ENCODE data around the gene LSM2.

DNA sequence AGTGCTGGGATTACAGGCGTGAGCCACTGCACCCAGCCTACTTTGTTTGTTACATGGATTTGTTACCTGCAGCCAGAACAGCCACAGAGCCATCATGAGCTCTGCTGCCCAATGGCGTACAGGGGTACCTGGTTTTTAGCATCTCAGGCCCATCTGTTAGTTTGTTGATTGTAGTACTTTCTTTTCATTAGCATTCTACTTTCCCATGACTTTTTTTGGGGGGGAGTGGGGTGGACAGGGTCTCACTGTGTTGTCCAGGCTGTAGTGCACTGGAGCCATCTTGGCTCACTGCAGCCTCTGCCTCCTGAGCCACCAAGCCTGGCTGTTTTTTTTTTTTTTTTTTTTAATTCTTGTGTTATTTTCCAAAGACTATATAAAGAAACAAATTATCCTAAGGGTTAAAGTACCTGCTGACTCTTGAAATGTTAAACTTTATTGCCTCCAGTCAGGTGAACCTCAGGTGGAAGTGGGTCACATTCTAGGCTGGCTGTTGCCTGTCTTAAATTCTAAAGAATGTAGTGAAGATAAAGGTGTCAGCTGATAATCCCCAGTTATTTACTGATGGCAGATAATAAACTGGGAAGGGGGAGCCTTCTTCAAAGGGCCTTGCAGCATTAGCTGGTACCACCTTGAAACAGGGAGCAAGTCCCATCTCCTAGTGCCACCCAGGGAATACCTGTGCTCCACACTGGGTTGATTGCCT is 40.7 kb upstream of the LSM2 start:
- TF ChIP-seq, protein P1, sequence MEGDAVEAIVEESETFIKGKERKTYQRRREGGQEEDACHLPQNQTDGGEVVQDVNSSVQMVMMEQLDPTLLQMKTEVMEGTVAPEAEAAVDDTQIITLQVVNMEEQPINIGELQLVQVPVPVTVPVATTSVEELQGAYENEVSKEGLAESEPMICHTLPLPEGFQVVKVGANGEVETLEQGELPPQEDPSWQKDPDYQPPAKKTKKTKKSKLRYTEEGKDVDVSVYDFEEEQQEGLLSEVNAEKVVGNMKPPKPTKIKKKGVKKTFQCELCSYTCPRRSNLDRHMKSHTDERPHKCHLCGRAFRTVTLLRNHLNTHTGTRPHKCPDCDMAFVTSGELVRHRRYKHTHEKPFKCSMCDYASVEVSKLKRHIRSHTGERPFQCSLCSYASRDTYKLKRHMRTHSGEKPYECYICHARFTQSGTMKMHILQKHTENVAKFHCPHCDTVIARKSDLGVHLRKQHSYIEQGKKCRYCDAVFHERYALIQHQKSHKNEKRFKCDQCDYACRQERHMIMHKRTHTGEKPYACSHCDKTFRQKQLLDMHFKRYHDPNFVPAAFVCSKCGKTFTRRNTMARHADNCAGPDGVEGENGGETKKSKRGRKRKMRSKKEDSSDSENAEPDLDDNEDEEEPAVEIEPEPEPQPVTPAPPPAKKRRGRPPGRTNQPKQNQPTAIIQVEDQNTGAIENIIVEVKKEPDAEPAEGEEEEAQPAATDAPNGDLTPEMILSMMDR (IDR thresholded peaks at IDR 0.05; ENCODE audit: poor library complexity), result no peak
- no peak for TF ChIP-seq EZH2 (IDR thresholded peaks at IDR 0.05; ENCODE audit: borderline replicate concordance)
- TF ChIP-seq EZH2phosphoT487 (IDR thresholded peaks at IDR 0.05; ENCODE audit: low read depth, severe bottlenecking, unreplicated experiment), result no peak

Data from hepatocyte (in vitro differentiated cells).